IPS-18c (cell line): Measurements from ENCODE around the gene OR4E2.
"Not testable (repeated sequence)": the region's sequence is repeated elsewhere in the genome, so short reads cannot be mapped to it uniquely, and the experiment has no call there.

ENCODE experiments used
- H3K4me3 ChIP-seq: 2 replicates; pipeline ENCODE4 v1.7.0; 2013; ENCODE audit warnings: low read depth, mild to moderate bottlenecking, low read length, moderate library complexity; ENCODE audit not compliant: insufficient read depth
- H3K9me3 ChIP-seq: one replicate; pipeline ENCODE4 v1.6.1; 2013; ENCODE audit warnings: mild to moderate bottlenecking, low read length, moderate library complexity; ENCODE audit not compliant: control insufficient read depth, insufficient read depth

The OR4E2 gene

GRCh38 chr14:21673718-21674117 lies 20.1 kb downstream of the OR4E2 start, which contains the start of gene OR4E1:
OR4E1 (minus strand) TSS chr14:21673818; CDS start chr14:21670935, 2,883 bp downstream.
- no peak within 1 kb of the TSS for H3K4me3 ChIP-seq
- no peaks in the 10 kb centered on the region for H3K9me3 ChIP-seq

- no peak overlapping the region for H3K4me3 ChIP-seq
- no peaks in the 10 kb centered on the region for H3K9me3 ChIP-seq
These were observed 21.9 kb downstream of the OR4E2 start for GRCh38 chr14:21675566-21675965.

- no peak overlapping the region for H3K4me3 ChIP-seq
- H3K9me3 ChIP-seq = no peaks in the 10 kb centered on the region
These were observed 26.4 kb downstream of the OR4E2 start for GRCh38 chr14:21680072-21680471.

- H3K4me3 ChIP-seq = no peak overlapping the region
- H3K9me3 ChIP-seq = no peaks in the 10 kb centered on the region
These were observed 32.8 kb downstream of the OR4E2 start for GRCh38 chr14:21686468-21686867.

- no peaks in the 10 kb centered on the region for H3K9me3 ChIP-seq
- no peak overlapping the region for H3K4me3 ChIP-seq
These were observed 40.8 kb downstream of the OR4E2 start for GRCh38 chr14:21694425-21694824.

GRCh38 chr14:21697662-21698061 lies 44.0 kb downstream of the OR4E2 start:
- not testable (repeated sequence) for H3K4me3 ChIP-seq, H3K9me3 ChIP-seq

GRCh38 chr14:21698538-21698937 lies 44.9 kb downstream of the OR4E2 start:
- not testable (repeated sequence) for H3K4me3 ChIP-seq, H3K9me3 ChIP-seq

- Histone ChIP-seq H3K9me3 (no peaks in the 10 kb centered on the region), H3K4me3 (no peak overlapping the region)
These were observed 45.9 kb downstream of the OR4E2 start for GRCh38 chr14:21699551-21699950.

- no peaks in the 10 kb centered on the region for H3K9me3 ChIP-seq
- H3K4me3 ChIP-seq = no peak overlapping the region
These were observed 48.7 kb downstream of the OR4E2 start for GRCh38 chr14:21702316-21702715.

- H3K9me3 ChIP-seq = no peaks in the 10 kb centered on the region
- H3K4me3 ChIP-seq = no peak overlapping the region
These were observed 50.0 kb downstream of the OR4E2 start for GRCh38 chr14:21703357-21704326.

- Histone ChIP-seq H3K4me3 (no peak overlapping the region), H3K9me3 (no peaks in the 10 kb centered on the region)
These were observed 50.7 kb downstream of the OR4E2 start for GRCh38 chr14:21704338-21704737.

GRCh38 chr14:21711360-21711961 lies 57.8 kb downstream of the OR4E2 start:
- H3K9me3 ChIP-seq = no peaks in the 10 kb centered on the region
- no peak overlapping the region for H3K4me3 ChIP-seq

- H3K4me3 ChIP-seq = no peak overlapping the region
- no peaks in the 10 kb centered on the region for H3K9me3 ChIP-seq
These were observed 58.4 kb downstream of the OR4E2 start for GRCh38 chr14:21712036-21712435.

- Histone ChIP-seq H3K4me3 (no peak overlapping the region), H3K9me3 (no peaks in the 10 kb centered on the region)
These were observed 60.8 kb downstream of the OR4E2 start for GRCh38 chr14:21714318-21714929.
